Mesothelial cell of epicardium (in vitro differentiated cells): Measurements from ENCODE around the gene ZMYM2. TPM values are rescaled to one million over a fixed set of nuclear protein-coding genes. Genes with fewer than 3 reads are reported as not detected.
A peak's percentile ranks its signal among the peaks of the same experiment; 100 is the strongest.

Source experiments
- DNase-seq, 2 experiments: peaks; one replicate each; pipeline ENCODE4 v3.0.0; 2021; ENCODE audit warnings: low spot score in 2 of 2; ENCODE audit not compliant: unreplicated experiment in 2 of 2
- H3K27ac Mint-ChIP-seq: 2 replicates; pipeline ENCODE4 v1.8.0; 2021; ENCODE audit warnings: mixed read lengths
- H3K27me3 Mint-ChIP-seq: 2 replicates; pipeline ENCODE4 v1.8.0; 2021; ENCODE audit warnings: low read depth, mixed read lengths
- H3K36me3 Mint-ChIP-seq: 2 replicates; pipeline ENCODE4 v1.8.0; 2021; ENCODE audit warnings: mixed read lengths
- H3K4me1 Mint-ChIP-seq: 2 replicates; pipeline ENCODE4 v1.8.0; 2021; ENCODE audit warnings: mixed read lengths
- H3K4me3 Mint-ChIP-seq: 2 replicates; pipeline ENCODE4 v1.8.0; 2021; ENCODE audit warnings: mild to moderate bottlenecking, moderate library complexity, mixed read lengths
- H3K9me3 Mint-ChIP-seq: 2 replicates; pipeline ENCODE4 v1.8.0; 2021; ENCODE audit warnings: mixed read lengths
- CTCF ChIP-seq: fragments of 200-600 bp; sonication (generic); IDR thresholded peaks from one replicate; pipeline ENCODE4 v1.5.0; 2021; ENCODE audit warnings: antibody characterized with exemption; ENCODE audit not compliant: unreplicated experiment
- total RNA-seq: library from RNA; stranded (reverse); gene quantifications from 3 replicates; pipeline ENCODE4 v1.2.1, GENCODE V29; 2021

Gene ZMYM2
- total RNA-seq, 1 donor from 2014 or later, result 208 TPM

GRCh38 chr13:20132052-20132634 lies 173.6 kb downstream of the ZMYM2 start:
- no peak for TF ChIP-seq CTCF
- Mint-ChIP-seq H3K36me3 (no peaks in the 10 kb centered on the region), H3K9me3 (no peaks in the 10 kb centered on the region), H3K27me3 (peaks cover 17% of the 10 kb centered on the region), H3K4me3 (no peak overlapping the region), H3K4me1 (peaks cover 7% of the 10 kb centered on the region), H3K27ac (no peak overlapping the region)
- no peak for DNase-seq

- Mint-ChIP-seq H3K27me3 (peaks cover 27% of the 10 kb centered on the region), H3K4me3 (no peak overlapping the region), H3K27ac (no peak overlapping the region), H3K9me3 (no peaks in the 10 kb centered on the region), H3K36me3 (no peaks in the 10 kb centered on the region), H3K4me1 (peaks cover 11% of the 10 kb centered on the region)
- no peak for TF ChIP-seq CTCF
- DNase-seq, result no peak
Measured at GRCh38 chr13:20134732-20135131, 176.2 kb downstream of the ZMYM2 start.

- Mint-ChIP-seq H3K27me3 (peaks cover 30% of the 10 kb centered on the region), H3K36me3 (no peaks in the 10 kb centered on the region), H3K4me1 (peaks cover 31% of the 10 kb centered on the region), H3K27ac (no peak overlapping the region), H3K4me3 (peak overlapping the region; percentile 49), H3K9me3 (no peaks in the 10 kb centered on the region)
- DNase-seq, result peak in 1 of 2 experiments; percentile 57
- TF ChIP-seq CTCF, result no peak
Measured at GRCh38 chr13:20136781-20137703, 178.5 kb downstream of the ZMYM2 start.

GRCh38 chr13:20137875-20138274 lies 179.3 kb downstream of the ZMYM2 start:
- Mint-ChIP-seq H3K36me3 (no peaks in the 10 kb centered on the region), H3K9me3 (no peaks in the 10 kb centered on the region), H3K4me3 (no peak overlapping the region), H3K27me3 (peaks cover 29% of the 10 kb centered on the region), H3K4me1 (peaks cover 32% of the 10 kb centered on the region), H3K27ac (no peak overlapping the region)
- no peak for DNase-seq
- TF ChIP-seq CTCF, result no peak

- peak overlapping the region; percentile 51 for H3K27ac Mint-ChIP-seq
- no peaks in the 10 kb centered on the region for H3K9me3 Mint-ChIP-seq
- H3K27me3 Mint-ChIP-seq, result peaks cover 31% of the 10 kb centered on the region
- no peak overlapping the region for H3K4me3 Mint-ChIP-seq
- no peaks in the 10 kb centered on the region for H3K36me3 Mint-ChIP-seq
- peak in 1 of 2 experiments; percentile 34 for DNase-seq
- TF ChIP-seq CTCF, result no peak
- peaks cover 36% of the 10 kb centered on the region for H3K4me1 Mint-ChIP-seq
Measured at GRCh38 chr13:20140487-20140886, 182.0 kb downstream of the ZMYM2 start.

Other genes with a start within 250 kb of the ZMYM2 start
- gene PSPC1, start 175.8 kb upstream of the ZMYM2 start, total RNA-seq, result 85.1 to 86.7 TPM (median 85.8 TPM) in 3 replicates
- gene ZMYM5, start 95.1 kb upstream of the ZMYM2 start, total RNA-seq, result 22.0 to 23.9 TPM (median 22.5 TPM) in 3 replicates
- 4.4 to 5.3 TPM (median 5.2 TPM) in 3 replicates for gene GJA3, start 202.3 kb downstream of the ZMYM2 start, total RNA-seq
- gene GJB2, start 234.2 kb downstream of the ZMYM2 start, total RNA-seq, result 24.4 to 27.2 TPM (median 25.4 TPM) in 3 replicates